ENCODE data around the gene CCDC12. TPM values are rescaled to one million over a fixed set of nuclear protein-coding genes. Genes with fewer than 3 reads are reported as not detected.

The CCDC12 gene
- total and polyA plus RNA-seq, 8 donors, result 34.7 to 57.9 (median 46.1) TPM

- Histone ChIP-seq H3K27ac (peak overlapping the region; percentile 81 to 93), H3K9me3 (no peaks in the 10 kb centered on the region), H3K4me1 (peaks cover 48 to 92% of the 10 kb centered on the region in 2 donors), H3K36me3 (no peaks in the 10 kb centered on the region), H3K27me3 (no peaks in the 10 kb centered on the region), H3K4me3 (no peak overlapping the region)
- intact Hi-C loops (cut with DNase I), result no loop called here
- DNase-seq, result peak in 1 of 4 donors; percentile 82
- no peak for TF ChIP-seq CTCF (IDR thresholded peaks at IDR 0.05)
- ATAC-seq, result peak; percentile 12
These were observed 29.5 kb downstream of the CCDC12 start for GRCh38 chr3:46946856-46947545.

GRCh38 chr3:46946416-46946815 is 30.1 kb downstream of the CCDC12 start:
- H3K4me3 ChIP-seq, result no peak overlapping the region
- H3K27me3 ChIP-seq, result no peaks in the 10 kb centered on the region
- H3K9me3 ChIP-seq, result no peaks in the 10 kb centered on the region
- no peak for TF ChIP-seq CTCF (IDR thresholded peaks at IDR 0.05)
- no peaks in the 10 kb centered on the region for H3K36me3 ChIP-seq
- no peak for ATAC-seq
- peaks cover 48 to 91% of the 10 kb centered on the region in 2 donors for H3K4me1 ChIP-seq
- intact Hi-C loops (cut with DNase I), result no loop called here
- DNase-seq, result peak in 1 of 4 donors; percentile 74
- H3K27ac ChIP-seq, result peak overlapping the region; percentile 81 to 93

GRCh38 chr3:46944191-46944590 is 32.4 kb downstream of the CCDC12 start:
- H3K27ac ChIP-seq, result peak overlapping the region; percentile 81 to 93
- TF ChIP-seq CTCF (IDR thresholded peaks at IDR 0.05), result no peak
- H3K4me1 ChIP-seq, result peaks cover 43 to 85% of the 10 kb centered on the region in 2 donors
- no peaks in the 10 kb centered on the region for H3K9me3 ChIP-seq
- ATAC-seq (peak; percentile 39), DNase-seq (no peak)
- H3K27me3 ChIP-seq, result no peaks in the 10 kb centered on the region
- H3K4me3 ChIP-seq, result no peak overlapping the region
- H3K36me3 ChIP-seq, result peaks cover 0 to 16% of the 10 kb centered on the region in 2 donors
- intact Hi-C loops (cut with DNase I), result no loop called here

GRCh38 chr3:46943237-46944187 is 33.0 kb downstream of the CCDC12 start:
- H3K36me3 ChIP-seq, result peaks cover 0 to 16% of the 10 kb centered on the region in 2 donors
- peak in 1 of 4 donors; percentile 72 for DNase-seq
- peaks cover 42 to 85% of the 10 kb centered on the region in 2 donors for H3K4me1 ChIP-seq
- H3K27ac ChIP-seq, result peak overlapping the region; percentile 81 to 93
- no peaks in the 10 kb centered on the region for H3K9me3 ChIP-seq
- intact Hi-C loops (cut with DNase I), result no loop called here
- H3K27me3 ChIP-seq, result no peaks in the 10 kb centered on the region
- no peak overlapping the region for H3K4me3 ChIP-seq
- peak; percentile 69 for ATAC-seq
- no peak for TF ChIP-seq CTCF (IDR thresholded peaks at IDR 0.05)
